ENCODE measurements around the gene ITPR1.

Gene ITPR1

GRCh38 chr3:4835616-4836043 lies 342.5 kb downstream of the ITPR1 start:
- Histone ChIP-seq H3K27ac (ENCODE audit: insufficient read depth, low read length, poor library complexity, severe bottlenecking) (peak overlapping the region; percentile 59), H3K4me1 (ENCODE audit: control insufficient read depth, insufficient read depth, low read length, poor library complexity, severe bottlenecking) (peaks cover 62% of the 10 kb centered on the region), H3K27me3 (replicated peaks; ENCODE audit: control insufficient read depth, insufficient read depth, low read length, poor library complexity, severe bottlenecking) (no peaks in the 10 kb centered on the region), H3K36me3 (ENCODE audit: control insufficient read depth, insufficient read depth, low read length) (no peaks in the 10 kb centered on the region), H3K4me3 (ENCODE audit: insufficient read depth, low read depth, low read length, poor library complexity, severe bottlenecking) (no peak overlapping the region), H3K9me3 (ENCODE audit: control insufficient read depth, low read length) (no peaks in the 10 kb centered on the region)
- no peak for DNase-seq

- H3K9me3 ChIP-seq (ENCODE audit: control insufficient read depth, low read length), result no peaks in the 10 kb centered on the region
- no peaks in the 10 kb centered on the region for H3K27me3 ChIP-seq (replicated peaks; ENCODE audit: control insufficient read depth, insufficient read depth, low read length, poor library complexity, severe bottlenecking)
- DNase-seq, result no peak
- H3K4me3 ChIP-seq (ENCODE audit: insufficient read depth, low read depth, low read length, poor library complexity, severe bottlenecking), result no peak overlapping the region
- H3K36me3 ChIP-seq (ENCODE audit: control insufficient read depth, insufficient read depth, low read length), result no peaks in the 10 kb centered on the region
- H3K4me1 ChIP-seq (ENCODE audit: control insufficient read depth, insufficient read depth, low read length, poor library complexity, severe bottlenecking), result peaks cover 55% of the 10 kb centered on the region
- H3K27ac ChIP-seq (ENCODE audit: insufficient read depth, low read length, poor library complexity, severe bottlenecking), result no peak overlapping the region
Observed at GRCh38 chr3:4836516-4836915, 343.4 kb downstream of the ITPR1 start.

- DNase-seq, result no peak
- peaks cover 46% of the 10 kb centered on the region for H3K4me1 ChIP-seq (ENCODE audit: control insufficient read depth, insufficient read depth, low read length, poor library complexity, severe bottlenecking)
- H3K4me3 ChIP-seq (ENCODE audit: insufficient read depth, low read depth, low read length, poor library complexity, severe bottlenecking), result no peak overlapping the region
- no peaks in the 10 kb centered on the region for H3K9me3 ChIP-seq (ENCODE audit: control insufficient read depth, low read length)
- H3K27ac ChIP-seq (ENCODE audit: insufficient read depth, low read length, poor library complexity, severe bottlenecking), result no peak overlapping the region
- no peaks in the 10 kb centered on the region for H3K27me3 ChIP-seq (replicated peaks; ENCODE audit: control insufficient read depth, insufficient read depth, low read length, poor library complexity, severe bottlenecking)
- H3K36me3 ChIP-seq (ENCODE audit: control insufficient read depth, insufficient read depth, low read length), result no peaks in the 10 kb centered on the region
Observed at GRCh38 chr3:4837374-4837930, 344.3 kb downstream of the ITPR1 start.

- Histone ChIP-seq H3K27ac (ENCODE audit: insufficient read depth, low read length, poor library complexity, severe bottlenecking) (no peak overlapping the region), H3K27me3 (replicated peaks; ENCODE audit: control insufficient read depth, insufficient read depth, low read length, poor library complexity, severe bottlenecking) (no peaks in the 10 kb centered on the region), H3K4me1 (ENCODE audit: control insufficient read depth, insufficient read depth, low read length, poor library complexity, severe bottlenecking) (peaks cover 35% of the 10 kb centered on the region), H3K9me3 (ENCODE audit: control insufficient read depth, low read length) (no peaks in the 10 kb centered on the region), H3K4me3 (ENCODE audit: insufficient read depth, low read depth, low read length, poor library complexity, severe bottlenecking) (no peak overlapping the region), H3K36me3 (ENCODE audit: control insufficient read depth, insufficient read depth, low read length) (no peaks in the 10 kb centered on the region)
- no peak for DNase-seq
Observed at GRCh38 chr3:4838621-4839022, 345.5 kb downstream of the ITPR1 start.

GRCh38 chr3:4839278-4839677 lies 346.1 kb downstream of the ITPR1 start:
- H3K4me1 ChIP-seq (ENCODE audit: control insufficient read depth, insufficient read depth, low read length, poor library complexity, severe bottlenecking), result peaks cover 28% of the 10 kb centered on the region
- no peak overlapping the region for H3K27ac ChIP-seq (ENCODE audit: insufficient read depth, low read length, poor library complexity, severe bottlenecking)
- H3K36me3 ChIP-seq (ENCODE audit: control insufficient read depth, insufficient read depth, low read length), result no peaks in the 10 kb centered on the region
- no peak for DNase-seq
- H3K27me3 ChIP-seq (replicated peaks; ENCODE audit: control insufficient read depth, insufficient read depth, low read length, poor library complexity, severe bottlenecking), result no peaks in the 10 kb centered on the region
- H3K4me3 ChIP-seq (ENCODE audit: insufficient read depth, low read depth, low read length, poor library complexity, severe bottlenecking), result no peak overlapping the region
- H3K9me3 ChIP-seq (ENCODE audit: control insufficient read depth, low read length), result no peaks in the 10 kb centered on the region

- H3K27ac ChIP-seq (ENCODE audit: insufficient read depth, low read length, poor library complexity, severe bottlenecking), result peak overlapping the region; percentile 38
- H3K27me3 ChIP-seq (replicated peaks; ENCODE audit: control insufficient read depth, insufficient read depth, low read length, poor library complexity, severe bottlenecking), result no peaks in the 10 kb centered on the region
- H3K4me1 ChIP-seq (ENCODE audit: control insufficient read depth, insufficient read depth, low read length, poor library complexity, severe bottlenecking), result peaks cover 25% of the 10 kb centered on the region
- no peaks in the 10 kb centered on the region for H3K9me3 ChIP-seq (ENCODE audit: control insufficient read depth, low read length)
- no peaks in the 10 kb centered on the region for H3K36me3 ChIP-seq (ENCODE audit: control insufficient read depth, insufficient read depth, low read length)
- no peak overlapping the region for H3K4me3 ChIP-seq (ENCODE audit: insufficient read depth, low read depth, low read length, poor library complexity, severe bottlenecking)
- DNase-seq, result no peak
Observed at GRCh38 chr3:4841225-4841624, 348.1 kb downstream of the ITPR1 start.

- Histone ChIP-seq H3K4me3 (ENCODE audit: insufficient read depth, low read depth, low read length, poor library complexity, severe bottlenecking) (no peak overlapping the region), H3K36me3 (ENCODE audit: control insufficient read depth, insufficient read depth, low read length) (no peaks in the 10 kb centered on the region)
Observed at GRCh38 chr3:4841776-4842440, 348.8 kb downstream of the ITPR1 start.

GRCh38 chr3:4843619-4844018 lies 350.5 kb downstream of the ITPR1 start:
- no peak for DNase-seq
- Histone ChIP-seq H3K4me3 (ENCODE audit: insufficient read depth, low read depth, low read length, poor library complexity, severe bottlenecking) (no peak overlapping the region), H3K36me3 (ENCODE audit: control insufficient read depth, insufficient read depth, low read length) (no peaks in the 10 kb centered on the region), H3K4me1 (ENCODE audit: control insufficient read depth, insufficient read depth, low read length, poor library complexity, severe bottlenecking) (peaks cover 26% of the 10 kb centered on the region), H3K9me3 (ENCODE audit: control insufficient read depth, low read length) (no peaks in the 10 kb centered on the region), H3K27me3 (replicated peaks; ENCODE audit: control insufficient read depth, insufficient read depth, low read length, poor library complexity, severe bottlenecking) (no peaks in the 10 kb centered on the region), H3K27ac (ENCODE audit: insufficient read depth, low read length, poor library complexity, severe bottlenecking) (no peak overlapping the region)

More at GRCh38 chr3:4841776-4842440, 348.8 kb downstream of the ITPR1 start:
- Histone ChIP-seq H3K27me3 (replicated peaks; ENCODE audit: control insufficient read depth, insufficient read depth, low read length, poor library complexity, severe bottlenecking) (no peaks in the 10 kb centered on the region), H3K9me3 (ENCODE audit: control insufficient read depth, low read length) (no peaks in the 10 kb centered on the region), H3K27ac (ENCODE audit: insufficient read depth, low read length, poor library complexity, severe bottlenecking) (peak overlapping the region; percentile 38), H3K4me1 (ENCODE audit: control insufficient read depth, insufficient read depth, low read length, poor library complexity, severe bottlenecking) (peaks cover 20% of the 10 kb centered on the region)
- DNase-seq, result no peak

GRCh38 chr3:4845882-4846281 lies 352.7 kb downstream of the ITPR1 start:
- Histone ChIP-seq H3K4me1 (ENCODE audit: control insufficient read depth, insufficient read depth, low read length, poor library complexity, severe bottlenecking) (peaks cover 44% of the 10 kb centered on the region), H3K9me3 (ENCODE audit: control insufficient read depth, low read length) (no peaks in the 10 kb centered on the region), H3K36me3 (ENCODE audit: control insufficient read depth, insufficient read depth, low read length) (no peaks in the 10 kb centered on the region), H3K4me3 (ENCODE audit: insufficient read depth, low read depth, low read length, poor library complexity, severe bottlenecking) (no peak overlapping the region), H3K27ac (ENCODE audit: insufficient read depth, low read length, poor library complexity, severe bottlenecking) (peak overlapping the region; percentile 59), H3K27me3 (replicated peaks; ENCODE audit: control insufficient read depth, insufficient read depth, low read length, poor library complexity, severe bottlenecking) (no peaks in the 10 kb centered on the region)
- no peak for DNase-seq

GRCh38 chr3:4846543-4846942 lies 353.4 kb downstream of the ITPR1 start:
- Histone ChIP-seq H3K27me3 (replicated peaks; ENCODE audit: control insufficient read depth, insufficient read depth, low read length, poor library complexity, severe bottlenecking) (no peaks in the 10 kb centered on the region), H3K9me3 (ENCODE audit: control insufficient read depth, low read length) (no peaks in the 10 kb centered on the region), H3K36me3 (ENCODE audit: control insufficient read depth, insufficient read depth, low read length) (no peaks in the 10 kb centered on the region), H3K4me3 (ENCODE audit: insufficient read depth, low read depth, low read length, poor library complexity, severe bottlenecking) (no peak overlapping the region), H3K4me1 (ENCODE audit: control insufficient read depth, insufficient read depth, low read length, poor library complexity, severe bottlenecking) (peaks cover 50% of the 10 kb centered on the region), H3K27ac (ENCODE audit: insufficient read depth, low read length, poor library complexity, severe bottlenecking) (peak overlapping the region; percentile 57)
- no peak for DNase-seq

Data from effector memory CD4-positive, alpha-beta T cell (primary cell).